IMR-90 (cell line): ENCODE data around the gene AMN. TPM values are rescaled to one million over a fixed set of nuclear protein-coding genes. Genes with fewer than 3 reads are reported as not detected.

Source experiments
- ATAC-seq: fragments of 200-7000 bp; cut with Tn5 transposase; 2 replicates; pipeline ENCODE4 v1.9.1; 2020; ENCODE audit warnings: low read depth, mild to moderate bottlenecking, moderate library complexity
- BruUV-seq: library from RNA; stranded (reverse); fragments of 400-500 nt; replicated peaks from 2 replicates; lab custom pipeline; 2021; lab: Mats Ljungman, UMichigan
- CTCF ChIA-PET: fragments of 300-600 bp; formaldehyde crosslinking; extraction: SDS; loops from one replicate; lab custom pipeline; 2021; ENCODE audit warnings: antibody characterized with exemption; lab: Yijun Ruan, JAX
- POLR2A ChIA-PET: fragments of 300-600 bp; sonication (Branson Sonifier 250); formaldehyde crosslinking; loops from one replicate; lab custom pipeline; 2022; ENCODE audit warnings: antibody characterized with exemption; ENCODE audit not compliant: unreplicated experiment; lab: Charles Lee
- DNase-seq: peaks from one replicate; pipeline ENCODE4 v3.0.0; 2013
- H2AFZ ChIP-seq: replicated peaks from 2 replicates; pipeline ENCODE3; 2013; ENCODE audit warnings: low read length, mild to moderate bottlenecking; ENCODE audit not compliant: poor library complexity
- H2AK5ac ChIP-seq: 2 replicates; pipeline ENCODE4 v1.6.1; 2013; ENCODE audit warnings: low read depth, low read length, inconsistent platforms
- H2AK9ac ChIP-seq: replicated peaks from 2 replicates; pipeline ENCODE3; 2013; ENCODE audit warnings: mild to moderate bottlenecking, low read depth, low read length, moderate library complexity; ENCODE audit not compliant: poor library complexity
- H2BK120ac ChIP-seq: 2 replicates; pipeline ENCODE4 v1.6.1; 2013; ENCODE audit warnings: low read depth, low read length, inconsistent platforms
- H2BK15ac ChIP-seq: 3 replicates; pipeline ENCODE4 v1.6.1; 2013; ENCODE audit warnings: low read depth, low read length, inconsistent platforms
- H2BK20ac ChIP-seq: 2 replicates; pipeline ENCODE4 v1.6.1; 2013; ENCODE audit warnings: low read depth, mild to moderate bottlenecking, inconsistent platforms, low read length, moderate library complexity
- H2BK5ac ChIP-seq: 2 replicates; pipeline ENCODE4 v1.6.1; 2013; ENCODE audit warnings: mild to moderate bottlenecking, low read depth, low read length, inconsistent platforms; ENCODE audit not compliant: poor library complexity, severe bottlenecking
- H3K14ac ChIP-seq: replicated peaks from 2 replicates; pipeline ENCODE4 v1.6.1; 2013; ENCODE audit warnings: low read depth, low read length, inconsistent platforms
- H3K18ac ChIP-seq: 2 replicates; pipeline ENCODE4 v1.6.1; 2013; ENCODE audit warnings: low read depth, low read length, control low read depth
- H3K23ac ChIP-seq: 2 replicates; pipeline ENCODE4 v1.6.1; 2013; ENCODE audit warnings: low read depth, low read length, inconsistent platforms
- H3K27ac ChIP-seq: 2 replicates; pipeline ENCODE4 v1.5.1; 2013; ENCODE audit warnings: mild to moderate bottlenecking, control low read depth, low read length; ENCODE audit not compliant: insufficient read depth
- H3K27me3 ChIP-seq: 2 replicates; pipeline ENCODE4 v1.6.1; 2013; ENCODE audit warnings: low read length; ENCODE audit not compliant: control insufficient read depth, insufficient read depth
- H3K36me3 ChIP-seq: 2 replicates; pipeline ENCODE4 v1.6.1; 2013; ENCODE audit warnings: low read length, mixed read lengths; ENCODE audit not compliant: control insufficient read depth, insufficient read depth
- H3K4ac ChIP-seq: 2 replicates; pipeline ENCODE4 v1.6.1; 2013; ENCODE audit warnings: low read depth, low read length, inconsistent platforms
- H3K4me1 ChIP-seq: 2 replicates; pipeline ENCODE4 v1.6.1; 2013; ENCODE audit warnings: low read length, mixed read lengths; ENCODE audit not compliant: control insufficient read depth, insufficient read depth
- H3K4me2 ChIP-seq: 2 replicates; pipeline ENCODE4 v1.6.1; 2013; ENCODE audit warnings: low read depth, mild to moderate bottlenecking, control low read depth, low read length, moderate library complexity
- H3K4me3 ChIP-seq: 2 replicates; pipeline ENCODE4 v1.5.1; 2013; ENCODE audit warnings: low read depth, mild to moderate bottlenecking, control low read depth, low read length, moderate library complexity; ENCODE audit not compliant: insufficient read depth
- H3K56ac ChIP-seq: 2 replicates; pipeline ENCODE4 v1.6.1; 2013; ENCODE audit warnings: low read length, inconsistent platforms; ENCODE audit not compliant: insufficient read depth; ENCODE audit errors: extremely low read depth
- H3K79me1 ChIP-seq, 2 experiments: 2 replicates each; pipeline ENCODE4 v1.6.1; 2013; ENCODE audit warnings: low read length in 2 of 2, inconsistent platforms in 1 of 2, low read depth in 1 of 2
- H3K9ac ChIP-seq: 2 replicates; pipeline ENCODE4 v1.6.1; 2013; ENCODE audit warnings: low read depth, low read length, control low read depth
- H3K9me1 ChIP-seq: 2 replicates; pipeline ENCODE4 v1.6.1; 2013; ENCODE audit warnings: low read length, inconsistent platforms; ENCODE audit not compliant: insufficient read depth
- H3K9me3 ChIP-seq: 2 replicates; pipeline ENCODE4 v1.6.1; 2013; ENCODE audit warnings: low read length; ENCODE audit not compliant: control insufficient read depth, insufficient read depth
- H4K20me1 ChIP-seq: 2 replicates; pipeline ENCODE4 v1.6.1; 2013; ENCODE audit warnings: low read length, inconsistent platforms; ENCODE audit not compliant: insufficient read depth
- H4K5ac ChIP-seq: 2 replicates; pipeline ENCODE4 v1.6.1; 2013; ENCODE audit warnings: mild to moderate bottlenecking, low read depth, low read length, control low read depth
- H4K8ac ChIP-seq, 2 experiments: 2 replicates each; pipeline ENCODE4 v1.6.1; 2013; ENCODE audit warnings: low read depth in 2 of 2, low read length in 2 of 2, control low read depth in 1 of 2, inconsistent platforms in 1 of 2
- H4K91ac ChIP-seq: 2 replicates; pipeline ENCODE4 v1.6.1; 2013; ENCODE audit warnings: low read depth, low read length, inconsistent platforms; ENCODE audit not compliant: insufficient read depth
- CEBPB ChIP-seq: IDR thresholded peaks from 2 replicates; pipeline ENCODE4 v1.6.1; 2012; ENCODE audit warnings: low read depth, low read length, improper control_type of control experiment
- CHD1 ChIP-seq: IDR thresholded peaks from 2 replicates; pipeline ENCODE4 v1.6.1; 2012; ENCODE audit warnings: low read depth, low read length, improper control_type of control experiment
- CTCF ChIP-seq: conservative IDR thresholded peaks from 2 replicates; pipeline ENCODE4 v1.5.1; 2012; ENCODE audit warnings: mild to moderate bottlenecking, low read depth, low read length, improper control_type of control experiment
- MAZ ChIP-seq: IDR thresholded peaks from 2 replicates; pipeline ENCODE4 v1.6.1; 2012; ENCODE audit warnings: low read depth, mild to moderate bottlenecking, low read length, improper control_type of control experiment, moderate library complexity, borderline replicate concordance
- NFE2L2 ChIP-seq: fragments of 150-350 bp; IDR thresholded peaks from 2 replicates; pipeline ENCODE4 v1.6.1; 2016; ENCODE audit warnings: low read depth, mild to moderate bottlenecking, low read length
- RAD21 ChIP-seq: IDR thresholded peaks from 2 replicates; pipeline ENCODE4 v1.6.1; 2012; ENCODE audit warnings: low read length, improper control_type of control experiment
- RCOR1 ChIP-seq: IDR thresholded peaks from 2 replicates; pipeline ENCODE4 v1.6.1; 2012; ENCODE audit warnings: mild to moderate bottlenecking, low read length, improper control_type of control experiment; ENCODE audit not compliant: insufficient replicate concordance
- WGBS, 2 experiments: methylation state at CpG; one replicate each; pipeline versions ENCODE4 v1.1.5 to v1.1.7; 2013; ENCODE audit warnings: missing lambda C conversion rate in 2 of 2; ENCODE audit not compliant: insufficient read length in 1 of 2; ENCODE audit errors: extremely low coverage in 2 of 2; 5-methylcytosine and 5-hydroxymethylcytosine counted together
- dilution Hi-C: fragments of 300-500 bp; cut with HindIII; formaldehyde crosslinking; loops from one replicate; pipeline ENCODE4 v1.14.3; 2018; ENCODE audit warnings: low sequenced_read_pairs; ENCODE audit not compliant: unreplicated experiment
- in situ Hi-C: fragments of 300-500 bp; cut with MboI; formaldehyde crosslinking; loops from 3 replicates; pipeline ENCODE4 v1.14.3; 2019; ENCODE audit warnings: low sequenced_read_pairs, inconsistent platforms, mixed read lengths
- intact Hi-C: fragments of 100-400 bp; cut with micrococcal nuclease; formaldehyde crosslinking; loops from 2 replicates; pipeline ENCODE4 v1.10.0; 2022
- polyA plus RNA-seq, 3 experiments: library from polyadenylated mRNA; depleted of rRNA; stranded (reverse); fragments of >200 nt; gene quantifications; 2 replicates each; pipeline ENCODE4 v1.2.3, GENCODE V29; 2012; ENCODE audit warnings: low replicate concordance in 1 of 3
- total RNA-seq: library from RNA; depleted of rRNA; stranded (reverse); fragments of >200 nt; gene quantifications from 2 replicates; pipeline ENCODE4 v1.2.3, GENCODE V29; 2012
- TF ChIP-seq, protein P1 (sequence below): fragments of 150-350 bp; IDR thresholded peaks from 2 replicates; pipeline ENCODE4 v1.6.1; 2016; ENCODE audit warnings: low read depth, mild to moderate bottlenecking, low read length, moderate library complexity, borderline replicate concordance

AMN gene
- total and polyA plus RNA-seq, 2 of the 4 experiments (the other 2 are of a cell fraction) = under 0.01 to 0.24 TPM

GRCh38 chr14:102932484-102933248 lies 10.2 kb downstream of the AMN start (continued):
- no peak for TF ChIP-seq RAD21

GRCh38 chr14:102933618-102934231 lies 11.3 kb downstream of the AMN start:
- H3K9me3 ChIP-seq = 0 out of 2 replicates have a peak, but pooled peaks cover 3% of the 10 kb centered on the region
- no peak overlapping the region for H3K4me3 ChIP-seq
- H2AK9ac ChIP-seq = no peak overlapping the region
- no peak overlapping the region for H2BK15ac ChIP-seq
- H2BK20ac ChIP-seq = no peak overlapping the region
- no peak overlapping the region for H3K14ac ChIP-seq
- 0 out of 2 replicates have a peak, but pooled peaks cover 7% of the 10 kb centered on the region for H3K9me1 ChIP-seq
- H3K27me3 ChIP-seq = peaks cover 20% of the 10 kb centered on the region
- in situ Hi-C loops (no loop called here), intact Hi-C loops (no loop called here), dilution Hi-C loops (no loop called here)
- H4K8ac ChIP-seq = no peak overlapping the region
- ATAC-seq (no peak), DNase-seq (no peak)
- no peak overlapping the region for H3K4me2 ChIP-seq
- H3K79me1 ChIP-seq = peaks cover 0 to 26% of the 10 kb centered on the region in 2 experiments; a peak in 3 of 4 replicates
- peaks cover 22% of the 10 kb centered on the region for H4K20me1 ChIP-seq
- CTCF ChIA-PET = no interaction called here
- H3K18ac ChIP-seq = no peak overlapping the region
- H2BK5ac ChIP-seq = no peak overlapping the region
- no peak overlapping the region for H4K91ac ChIP-seq
- no peak for TF ChIP-seq RAD21
- TF ChIP-seq, protein P1, sequence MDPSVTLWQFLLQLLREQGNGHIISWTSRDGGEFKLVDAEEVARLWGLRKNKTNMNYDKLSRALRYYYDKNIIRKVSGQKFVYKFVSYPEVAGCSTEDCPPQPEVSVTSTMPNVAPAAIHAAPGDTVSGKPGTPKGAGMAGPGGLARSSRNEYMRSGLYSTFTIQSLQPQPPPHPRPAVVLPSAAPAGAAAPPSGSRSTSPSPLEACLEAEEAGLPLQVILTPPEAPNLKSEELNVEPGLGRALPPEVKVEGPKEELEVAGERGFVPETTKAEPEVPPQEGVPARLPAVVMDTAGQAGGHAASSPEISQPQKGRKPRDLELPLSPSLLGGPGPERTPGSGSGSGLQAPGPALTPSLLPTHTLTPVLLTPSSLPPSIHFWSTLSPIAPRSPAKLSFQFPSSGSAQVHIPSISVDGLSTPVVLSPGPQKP = no peak
- no peak for TF ChIP-seq MAZ
- no peak for TF ChIP-seq RCOR1
- no peak for TF ChIP-seq CEBPB
- TF ChIP-seq CHD1 = no peak
- TF ChIP-seq NFE2L2 = no peak
- no peak for TF ChIP-seq CTCF
- no peak overlapping the region for H3K56ac ChIP-seq
- H3K23ac ChIP-seq = no peak overlapping the region
- H2AK5ac ChIP-seq = no peak overlapping the region
- WGBS, 2 experiments = no CpG with 5 or more reads among the region's 20 CpGs
- H3K27ac ChIP-seq = no peak overlapping the region
- H3K4me1 ChIP-seq = peaks cover 9% of the 10 kb centered on the region
- no TSS peak for BruUV-seq
- H2BK120ac ChIP-seq = no peak overlapping the region
- H2AFZ ChIP-seq = no peak overlapping the region
- POLR2A ChIA-PET = no interaction called here
- H4K5ac ChIP-seq = no peak overlapping the region
- no peak overlapping the region for H3K9ac ChIP-seq
- H3K4ac ChIP-seq = no peak overlapping the region
- peaks cover 44% of the 10 kb centered on the region for H3K36me3 ChIP-seq
